Left ventricle myocardium inferior (tissue), 1 donor: Measurements from ENCODE around the gene FNDC10. TPM values are rescaled to one million over a fixed set of nuclear protein-coding genes. Genes with fewer than 3 reads are reported as not detected.

Experiments used
- DNase-seq: peaks from one replicate; pipeline ENCODE4 v3.0.0-alpha.2; 2020
- H3K27ac ChIP-seq: fragments of 200-600 bp; replicated peaks from 2 replicates; pipeline ENCODE4 v1.8.0; 2021
- H3K27me3 ChIP-seq: fragments of 200-600 bp; 2 replicates; pipeline ENCODE4 v1.8.0; 2021; ENCODE audit warnings: low read depth
- H3K36me3 ChIP-seq: fragments of 200-600 bp; 2 replicates; pipeline ENCODE4 v1.8.0; 2021
- H3K4me1 ChIP-seq: fragments of 200-600 bp; 2 replicates; pipeline ENCODE4 v1.8.0; 2021
- H3K4me3 ChIP-seq: fragments of 200-600 bp; 2 replicates; pipeline ENCODE4 v1.8.0; 2021; ENCODE audit warnings: mild to moderate bottlenecking, moderate library complexity
- H3K9me3 ChIP-seq: fragments of 200-600 bp; replicated peaks from 2 replicates; pipeline ENCODE4 v1.8.0; 2021
- CTCF ChIP-seq: fragments of 200-600 bp; IDR thresholded peaks from 2 replicates; pipeline ENCODE4 v1.8.0; 2021; ENCODE audit warnings: antibody characterized with exemption, mild to moderate bottlenecking, borderline replicate concordance
- intact Hi-C: fragments of 100-400 bp; cut with micrococcal nuclease; formaldehyde crosslinking; loops from one replicate; pipeline ENCODE4 v1.11.0; 2022
- total RNA-seq: library from RNA; stranded (reverse); fragmentation: NEBNext Ultra II Directional; extraction: Animal tissue kit (Norgen Biotek cat#: 25700); gene quantifications from one replicate; pipeline ENCODE4 v1.2.1, GENCODE V29; 2021
- donor health status: DM: no; HTN: yes; CAD: no; lungs with severe emphysema.

The FNDC10 gene
- total RNA-seq, 1 donor from 2014 or later, result 3.6 TPM

- intact Hi-C loops, result no loop called here
- DNase-seq, result no peak
- Histone ChIP-seq H3K27me3 (peaks cover 34% of the 10 kb centered on the region), H3K4me3 (no peak overlapping the region), H3K36me3 (peaks cover 35% of the 10 kb centered on the region), H3K27ac (no peak overlapping the region), H3K9me3 (no peaks in the 10 kb centered on the region), H3K4me1 (peaks cover 46% of the 10 kb centered on the region)
- no peak for TF ChIP-seq CTCF
Measured at GRCh38 chr1:1628754-1629429, 29.0 kb upstream of the FNDC10 start.

GRCh38 chr1:1627829-1628753, 28.2 kb upstream of the FNDC10 start:
- H3K4me1 ChIP-seq, result peaks cover 47% of the 10 kb centered on the region
- H3K27ac ChIP-seq, result no peak overlapping the region
- intact Hi-C loops, result no loop called here
- peaks cover 35% of the 10 kb centered on the region for H3K36me3 ChIP-seq
- H3K27me3 ChIP-seq, result peaks cover 34% of the 10 kb centered on the region
- TF ChIP-seq CTCF, result no peak
- no peak overlapping the region for H3K4me3 ChIP-seq
- no peaks in the 10 kb centered on the region for H3K9me3 ChIP-seq
- DNase-seq, result no peak

- no peak for DNase-seq
- H3K36me3 ChIP-seq, result peaks cover 35% of the 10 kb centered on the region
- no peak for TF ChIP-seq CTCF
Measured at GRCh38 chr1:1627261-1627828, 27.4 kb upstream of the FNDC10 start.

GRCh38 chr1:1626207-1627141, 26.5 kb upstream of the FNDC10 start:
- Histone ChIP-seq H3K9me3 (no peaks in the 10 kb centered on the region), H3K27ac (peak overlapping the region; percentile 71), H3K36me3 (peaks cover 35% of the 10 kb centered on the region), H3K4me1 (peaks cover 46% of the 10 kb centered on the region), H3K27me3 (peaks cover 25% of the 10 kb centered on the region), H3K4me3 (no peak overlapping the region)
- DNase-seq, result no peak
- intact Hi-C loops, result no loop called here
- TF ChIP-seq CTCF, result no peak

More at GRCh38 chr1:1627261-1627828, 27.4 kb upstream of the FNDC10 start:
- H3K4me1 ChIP-seq, result peaks cover 46% of the 10 kb centered on the region
- H3K27me3 ChIP-seq, result peaks cover 34% of the 10 kb centered on the region
- no peak overlapping the region for H3K27ac ChIP-seq
- no peaks in the 10 kb centered on the region for H3K9me3 ChIP-seq
- intact Hi-C loops, result no loop called here
- H3K4me3 ChIP-seq, result no peak overlapping the region

GRCh38 chr1:1625824-1626206, 25.9 kb upstream of the FNDC10 start:
- Histone ChIP-seq H3K9me3 (no peaks in the 10 kb centered on the region), H3K36me3 (peaks cover 35% of the 10 kb centered on the region), H3K4me1 (peaks cover 48% of the 10 kb centered on the region), H3K27me3 (peaks cover 19% of the 10 kb centered on the region), H3K27ac (peak overlapping the region; percentile 71), H3K4me3 (peak overlapping the region; percentile 54)
- no peak for TF ChIP-seq CTCF
- DNase-seq, result no peak
- intact Hi-C loops, result no loop called here
